Stimulated activated CD4-positive, alpha-beta T cell treated with anti-CD3 and anti-CD28 coated beads, Interleukin-4, amount 100 ng/mL, for 1 hour (primary cell): Measurements from ENCODE around the gene SOX9.

ENCODE experiments used
- DNase-seq: peaks from one replicate; pipeline ENCODE4 v3.0.0-alpha.2; 2020

Gene SOX9

DNA sequence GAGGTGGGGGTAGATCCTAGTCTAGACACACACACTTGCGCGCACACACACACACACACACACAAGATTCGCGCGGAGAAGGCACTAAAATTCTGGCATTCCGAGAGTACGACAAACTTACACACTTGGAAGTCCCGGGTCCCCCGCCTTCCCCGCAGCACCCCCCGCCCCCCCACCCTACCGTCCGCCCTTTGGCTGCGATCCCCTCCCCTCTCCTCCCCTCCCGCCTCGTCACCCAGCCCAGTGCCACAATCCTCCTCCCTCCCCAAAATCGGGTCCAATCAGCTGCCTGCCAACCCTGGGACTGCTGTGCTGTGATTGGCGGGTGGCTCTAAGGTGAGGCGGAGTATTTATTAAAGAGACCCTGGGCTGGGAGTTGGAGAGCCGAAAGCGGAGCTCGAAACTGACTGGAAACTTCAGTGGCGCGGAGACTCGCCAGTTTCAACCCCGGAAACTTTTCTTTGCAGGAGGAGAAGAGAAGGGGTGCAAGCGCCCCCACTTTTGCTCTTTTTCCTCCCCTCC is at the start of gene SOX9:
Gene SOX9 (plus strand): TSS at position 379 of the 522 bp plus-strand sequence. CDS start 372 bp downstream, outside the sequence.
- DNase-seq, result no peak

DNA sequence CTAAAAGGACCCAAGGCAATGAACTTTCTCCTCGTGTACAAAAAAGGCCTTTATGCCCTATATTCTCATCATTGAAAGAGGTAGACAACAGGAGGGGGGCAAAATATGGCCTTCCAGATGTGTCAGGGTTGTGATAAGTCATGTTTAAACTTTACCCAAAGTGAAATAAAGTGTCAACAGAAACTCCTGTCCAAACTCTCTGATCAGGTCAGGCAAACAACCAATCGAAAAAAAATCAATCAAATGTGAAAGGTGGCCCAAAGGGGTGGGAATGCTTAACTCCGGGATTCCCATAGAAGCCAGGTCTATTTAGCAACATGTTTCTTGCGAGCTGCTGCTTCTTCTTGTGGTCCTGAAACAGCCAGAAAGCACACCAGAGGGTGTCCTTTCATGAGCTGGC is 49.5 kb upstream of the SOX9 start:
- no peak for DNase-seq

DNA sequence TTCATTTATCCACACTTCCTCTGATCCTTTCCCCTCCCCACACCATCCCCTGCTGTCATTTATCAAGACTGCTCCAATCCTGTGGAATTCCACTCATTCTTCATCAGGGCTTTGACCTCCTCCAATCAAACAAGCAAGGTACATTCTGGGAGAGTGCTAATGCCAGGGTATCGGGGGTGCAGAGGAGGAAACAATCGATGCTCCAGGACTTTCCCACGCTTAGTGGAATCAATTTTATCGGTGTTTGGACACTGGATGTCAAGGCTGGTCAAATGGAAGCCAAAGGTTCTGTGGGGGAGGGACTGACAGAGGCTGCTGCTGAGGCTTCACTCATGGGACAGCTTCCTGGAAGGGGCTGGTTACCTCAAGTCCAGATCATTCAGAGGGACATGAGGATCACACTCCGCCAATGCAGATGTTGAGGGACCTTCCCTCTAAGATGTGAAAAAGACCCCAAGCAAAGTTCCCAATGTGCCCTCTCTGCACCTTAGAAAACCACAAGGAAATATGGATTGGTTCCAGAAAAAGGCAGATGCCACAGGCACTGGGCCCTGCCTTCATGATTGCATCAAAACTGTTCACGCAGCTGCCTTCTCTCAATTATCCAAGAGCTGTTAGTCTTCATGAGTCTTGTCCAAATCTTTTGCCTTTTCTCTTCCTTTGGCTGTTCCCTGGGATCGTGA is 44.7 kb upstream of the SOX9 start:
- no peak for DNase-seq

DNA sequence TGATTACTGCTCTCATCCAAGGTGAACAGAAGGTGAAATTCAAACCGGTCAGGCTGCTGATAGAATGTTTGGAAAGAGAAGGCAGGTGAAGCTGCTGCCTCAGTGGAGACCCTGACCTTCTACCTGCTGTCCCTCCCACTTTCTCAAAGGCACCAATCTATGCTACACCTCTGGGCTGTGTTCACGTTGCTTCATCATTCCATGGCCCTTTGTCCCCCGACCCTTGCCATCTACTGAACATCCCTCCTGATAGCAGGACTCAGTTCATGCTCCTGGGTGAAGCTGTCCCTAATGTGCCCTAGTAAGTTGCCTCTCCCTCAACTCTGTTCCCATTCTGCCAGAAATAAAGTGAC is 44.2 kb upstream of the SOX9 start:
- DNase-seq, result no peak

- DNase-seq, result no peak
These were observed 43.4 kb upstream of the SOX9 start for GRCh38 chr17:72077326-72077960.

DNA sequence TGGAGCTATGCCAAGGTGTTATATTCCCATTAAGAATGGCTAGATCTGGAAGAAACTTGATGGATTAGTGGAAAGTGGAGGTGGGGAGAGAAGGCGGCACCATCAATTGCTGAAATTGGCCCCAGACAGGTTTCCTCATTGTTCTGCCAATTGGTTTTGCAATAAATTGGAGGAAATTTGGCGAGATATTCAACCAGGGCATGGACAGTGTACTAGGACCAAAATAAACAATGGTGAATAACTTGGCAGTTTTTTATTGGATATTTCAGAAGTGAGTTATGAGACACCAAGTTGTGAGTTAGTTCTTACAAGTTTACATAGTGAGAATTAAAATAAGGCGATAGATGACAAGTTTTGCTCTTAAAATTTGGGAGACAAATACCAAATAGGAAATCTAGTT is 41.1 kb upstream of the SOX9 start:
- no peak for DNase-seq

GRCh38 chr17:72087876-72088275 is 32.9 kb upstream of the SOX9 start:
- DNase-seq, result no peak

GRCh38 chr17:72089453-72089987 is 31.3 kb upstream of the SOX9 start:
- DNase-seq, result no peak

DNA sequence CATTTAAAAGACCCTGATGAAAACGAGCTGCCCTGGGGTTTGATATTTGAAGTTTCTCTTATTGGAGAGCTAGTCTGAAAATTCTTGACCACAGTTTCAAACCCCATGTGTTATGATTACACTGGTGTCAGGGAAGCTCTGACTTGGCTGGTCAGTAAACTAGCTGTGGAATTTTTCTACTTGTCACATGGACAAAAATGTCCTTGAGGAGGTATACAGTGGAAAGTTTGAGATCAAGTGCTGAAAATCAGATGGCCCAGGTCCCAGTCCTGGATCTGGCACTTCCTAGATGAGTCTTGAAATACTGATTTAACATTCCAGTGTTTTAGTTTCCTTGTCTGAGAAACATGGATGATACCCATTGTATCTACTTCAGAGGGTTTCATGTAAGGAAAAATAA is 30.7 kb upstream of the SOX9 start:
- no peak for DNase-seq

- DNase-seq, result no peak
These were observed 28.0 kb upstream of the SOX9 start for GRCh38 chr17:72092710-72093322.

DNA sequence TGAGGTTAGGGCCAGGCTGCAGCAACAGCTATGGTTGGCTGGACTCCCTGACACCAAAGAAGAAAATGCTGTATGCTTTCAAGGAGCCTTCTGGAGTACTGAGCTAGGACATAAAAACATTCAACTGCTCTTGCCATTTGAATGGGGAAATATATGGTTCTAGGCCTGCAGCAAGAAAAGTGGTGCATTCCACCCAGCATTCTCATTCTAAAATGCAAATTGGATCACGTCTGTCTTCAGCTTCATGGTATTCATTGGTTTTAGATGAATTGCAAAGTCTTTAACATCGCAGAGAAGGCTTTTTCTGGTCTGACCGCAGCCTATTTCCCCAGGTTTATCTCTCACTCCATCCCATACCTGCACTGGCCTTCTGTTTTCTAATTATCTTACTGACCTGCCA is 27.1 kb upstream of the SOX9 start:
- DNase-seq, result no peak

- DNase-seq, result no peak
These were observed 25.5 kb upstream of the SOX9 start for GRCh38 chr17:72095316-72095715.

DNA sequence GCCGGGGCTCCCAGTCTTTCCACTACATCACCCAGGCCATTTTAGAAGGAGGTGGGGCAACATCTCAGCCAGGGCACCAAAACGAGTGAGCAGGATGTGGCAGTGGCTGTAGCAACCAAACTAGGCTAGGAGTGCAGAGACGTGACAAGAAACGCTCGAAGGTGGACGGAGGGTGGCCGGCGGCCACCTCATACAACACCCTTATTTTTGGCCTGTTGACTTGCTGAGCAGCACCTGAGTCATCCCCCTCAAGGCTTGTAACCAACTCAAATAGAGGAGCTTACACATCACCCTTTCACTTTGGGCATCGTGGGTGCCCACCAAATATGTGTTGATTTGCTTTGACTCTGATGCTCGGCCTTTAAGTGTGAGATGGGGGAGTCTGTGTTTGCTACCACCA is 23.7 kb upstream of the SOX9 start:
- DNase-seq, result no peak

- no peak for DNase-seq
These were observed 20.9 kb upstream of the SOX9 start for GRCh38 chr17:72099919-72100318.

- no peak for DNase-seq
These were observed 20.4 kb upstream of the SOX9 start for GRCh38 chr17:72100470-72100869.

DNA sequence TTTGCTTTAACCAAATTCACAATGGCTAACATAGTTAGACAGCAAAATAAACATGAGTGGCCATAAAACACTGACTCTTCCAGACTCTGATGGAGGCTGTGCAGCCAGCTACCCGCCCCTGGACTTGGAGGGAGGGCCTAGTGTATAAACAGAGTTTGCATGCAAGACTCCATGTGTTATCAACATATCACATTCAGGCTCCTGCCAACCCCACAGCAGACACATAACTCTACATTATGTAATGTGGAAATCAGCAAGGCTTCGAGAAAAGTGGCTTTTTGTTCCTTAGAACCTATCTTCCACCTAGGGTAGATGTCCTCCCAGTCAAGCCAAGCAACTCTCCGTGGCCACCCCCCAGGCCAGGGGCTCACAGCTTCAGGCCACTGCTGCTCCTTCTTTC is 19.3 kb upstream of the SOX9 start:
- no peak for DNase-seq

- no peak for DNase-seq
These were observed 18.5 kb upstream of the SOX9 start for GRCh38 chr17:72102366-72102765.

GRCh38 chr17:72104164-72104862 is 16.5 kb upstream of the SOX9 start:
- DNase-seq, result no peak

DNA sequence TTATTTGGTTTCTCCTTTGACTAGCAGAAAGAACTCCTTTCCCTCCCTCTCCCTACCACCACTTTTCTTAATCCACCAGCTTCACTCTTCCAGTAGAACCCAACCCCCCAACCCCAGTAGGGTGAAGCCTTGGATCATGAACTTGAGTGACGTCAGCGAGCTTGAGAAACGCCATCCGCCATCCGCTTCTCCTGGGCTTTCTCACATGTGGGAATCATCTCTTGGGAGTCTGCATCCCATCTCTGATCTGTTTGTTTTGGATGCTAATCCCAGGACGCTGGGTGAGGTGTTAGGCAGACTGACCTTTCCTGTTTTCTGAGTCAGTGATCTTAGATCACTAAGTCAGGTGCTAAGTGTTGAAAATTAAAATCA is 16.0 kb upstream of the SOX9 start:
- no peak for DNase-seq

DNA sequence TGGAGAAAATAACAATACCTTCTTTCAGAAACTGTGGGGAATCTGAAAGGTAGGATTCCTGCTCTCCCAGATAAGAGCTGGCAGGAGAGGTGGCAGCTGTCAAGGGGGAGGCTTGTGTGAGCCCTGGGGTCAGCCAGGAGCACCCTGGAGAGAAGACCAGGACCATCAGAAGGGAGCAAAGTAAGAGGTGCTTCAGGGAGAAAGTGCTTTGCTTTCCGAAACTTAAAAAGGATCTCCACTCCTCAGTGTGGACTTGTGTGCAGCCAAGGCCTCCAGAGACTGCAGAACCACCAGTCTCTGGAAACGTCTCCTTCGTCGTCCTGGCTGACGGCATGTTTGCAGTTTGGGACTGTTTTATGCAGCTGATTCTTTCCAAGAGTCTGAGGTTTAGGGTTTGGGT is 13.7 kb upstream of the SOX9 start:
- DNase-seq, result no peak

DNA sequence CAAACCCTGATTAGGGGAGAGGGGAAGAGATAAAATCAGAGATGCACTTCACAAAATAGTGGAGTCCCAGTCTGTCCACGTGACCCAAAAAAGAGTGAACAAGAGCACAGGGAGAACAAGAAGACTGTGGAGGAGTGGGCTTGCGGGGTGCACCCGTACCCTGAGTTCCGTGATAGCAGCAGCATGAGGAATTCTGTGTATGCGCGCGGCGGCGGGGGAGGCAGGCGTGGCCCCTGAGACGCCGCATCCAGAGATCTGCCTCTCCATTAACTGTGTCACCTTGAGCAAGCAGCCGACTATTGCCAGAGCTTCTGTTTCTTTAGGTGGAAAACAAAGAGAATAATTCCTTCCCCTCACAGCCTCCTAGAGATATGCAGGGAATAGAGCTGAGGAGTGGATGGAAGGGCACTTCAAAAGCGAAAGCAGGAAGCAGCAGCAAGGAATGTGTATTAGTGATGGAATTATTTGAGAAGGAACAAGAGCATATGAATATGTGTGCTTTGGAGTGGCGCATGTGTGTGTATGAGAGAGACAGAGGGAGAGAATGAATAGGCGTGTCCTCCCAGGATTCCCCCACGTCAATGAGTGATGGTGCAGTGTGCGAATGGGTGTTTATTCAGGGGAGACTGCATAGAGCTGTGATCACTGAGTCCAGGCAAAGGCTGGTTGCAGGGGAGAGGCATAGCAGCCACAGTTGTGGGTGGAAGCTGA is 10.4 kb upstream of the SOX9 start:
- DNase-seq, result no peak

DNA sequence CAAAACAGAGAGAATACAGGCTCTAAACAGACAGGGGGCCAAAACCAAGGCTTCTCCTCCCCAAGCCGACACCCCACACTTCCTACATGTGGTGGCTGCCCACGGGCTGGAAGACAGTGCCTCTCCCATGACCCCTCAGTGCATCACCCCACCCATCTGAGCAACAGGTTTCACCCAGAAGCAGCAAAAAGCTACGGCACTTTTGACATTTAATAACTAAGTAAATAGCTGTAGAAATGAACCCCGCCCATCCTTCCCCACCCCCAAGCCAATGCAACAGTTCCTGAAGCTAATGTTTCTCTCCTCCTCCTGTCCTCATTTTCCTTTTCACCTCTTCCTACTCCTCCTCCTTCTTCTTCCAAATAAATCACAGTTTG is 9.9 kb upstream of the SOX9 start:
- no peak for DNase-seq

DNA sequence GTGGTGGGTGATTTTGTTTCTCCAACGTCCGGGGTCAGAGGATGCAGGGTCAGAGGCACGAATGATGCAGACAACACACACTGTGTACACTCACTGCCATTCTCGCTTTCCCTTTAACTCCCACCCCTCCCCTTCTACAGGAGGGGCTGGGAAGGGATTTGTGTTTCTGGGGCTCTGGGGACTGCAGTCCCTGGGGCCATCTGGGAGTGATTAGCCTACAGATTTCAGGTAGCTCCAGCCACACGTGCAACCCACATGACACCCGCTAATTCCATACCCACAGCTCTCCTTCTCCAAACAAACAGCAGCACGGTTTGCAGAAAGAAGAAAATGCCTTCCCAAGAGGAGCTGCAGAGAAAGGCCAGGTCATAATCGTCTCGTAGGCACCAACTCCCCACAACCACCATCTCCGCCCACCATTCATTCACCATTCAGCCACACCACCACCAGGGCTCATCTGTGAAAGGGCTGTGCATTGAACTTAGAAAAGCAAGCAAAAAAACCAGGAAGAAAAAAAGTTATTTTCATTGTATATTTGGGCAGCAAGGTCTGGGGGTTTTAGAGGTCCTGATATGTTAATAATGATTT is 9.4 kb upstream of the SOX9 start:
- no peak for DNase-seq
